Measurements from ENCODE around the gene AKIRIN2. TPM values are rescaled to one million over a fixed set of nuclear protein-coding genes. Genes with fewer than 3 reads are reported as not detected.

AKIRIN2 gene
- total and polyA plus RNA-seq, 4 donors: 11.0 to 18.8 (median 14.4) TPM

DNA sequence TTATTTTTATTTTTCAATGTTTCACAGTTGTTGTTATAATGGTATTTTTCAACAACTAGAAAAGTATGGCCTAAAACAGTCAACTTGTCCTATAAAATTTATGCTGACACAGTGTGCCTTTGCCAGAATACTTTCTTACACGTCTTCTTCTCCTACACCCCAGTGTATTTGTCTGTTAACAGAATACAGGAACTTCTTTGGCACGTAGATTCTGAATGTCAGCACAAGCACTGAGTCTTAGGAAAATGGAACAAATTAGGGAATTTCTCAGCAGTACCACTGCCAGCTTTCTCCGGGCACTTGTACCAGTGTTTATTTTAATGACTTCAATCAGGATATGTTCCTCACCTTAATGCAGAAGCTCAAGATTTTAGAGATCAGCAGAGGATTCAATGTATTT is 26.7 kb upstream of the AKIRIN2 start:
- WGBS: 74% methylated on average over 3 of the region's 3 CpGs
- peaks cover 4 to 13% (median 10%) of the 10 kb centered on the region in 4 donors for H3K4me1 ChIP-seq (ENCODE audit: control insufficient read depth in 4 of 4, insufficient read depth in 4 of 4, low read length in 3 of 4)
- H3K27me3 ChIP-seq (ENCODE audit: control insufficient read depth in 4 of 4, insufficient read depth in 4 of 4, low read length in 3 of 4): no peaks in the 10 kb centered on the region
- H3K9ac ChIP-seq (ENCODE audit: low read depth in 1 of 2, low read length in 2 of 2): no peak overlapping the region
- TF ChIP-seq, protein P1, sequence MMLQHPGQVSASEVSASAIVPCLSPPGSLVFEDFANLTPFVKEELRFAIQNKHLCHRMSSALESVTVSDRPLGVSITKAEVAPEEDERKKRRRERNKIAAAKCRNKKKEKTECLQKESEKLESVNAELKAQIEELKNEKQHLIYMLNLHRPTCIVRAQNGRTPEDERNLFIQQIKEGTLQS (IDR thresholded peaks at IDR 0.05): no peak
- TF ChIP-seq HNF4A (conservative IDR thresholded peaks at IDR 0.05) (no peak), TAF1 (conservative IDR thresholded peaks at IDR 0.05) (no peak), HNF4G (IDR thresholded peaks at IDR 0.05) (no peak), NR2F2 (IDR thresholded peaks at IDR 0.05) (no peak), FOXA2 (IDR thresholded peaks at IDR 0.05) (no peak), EGR1 (IDR thresholded peaks at IDR 0.05; ENCODE audit: low read depth in 2 of 2) (no peak), JUND (IDR thresholded peaks at IDR 0.05) (no peak), SP1 (IDR thresholded peaks at IDR 0.05) (no peak)
- TF ChIP-seq, protein P2, sequence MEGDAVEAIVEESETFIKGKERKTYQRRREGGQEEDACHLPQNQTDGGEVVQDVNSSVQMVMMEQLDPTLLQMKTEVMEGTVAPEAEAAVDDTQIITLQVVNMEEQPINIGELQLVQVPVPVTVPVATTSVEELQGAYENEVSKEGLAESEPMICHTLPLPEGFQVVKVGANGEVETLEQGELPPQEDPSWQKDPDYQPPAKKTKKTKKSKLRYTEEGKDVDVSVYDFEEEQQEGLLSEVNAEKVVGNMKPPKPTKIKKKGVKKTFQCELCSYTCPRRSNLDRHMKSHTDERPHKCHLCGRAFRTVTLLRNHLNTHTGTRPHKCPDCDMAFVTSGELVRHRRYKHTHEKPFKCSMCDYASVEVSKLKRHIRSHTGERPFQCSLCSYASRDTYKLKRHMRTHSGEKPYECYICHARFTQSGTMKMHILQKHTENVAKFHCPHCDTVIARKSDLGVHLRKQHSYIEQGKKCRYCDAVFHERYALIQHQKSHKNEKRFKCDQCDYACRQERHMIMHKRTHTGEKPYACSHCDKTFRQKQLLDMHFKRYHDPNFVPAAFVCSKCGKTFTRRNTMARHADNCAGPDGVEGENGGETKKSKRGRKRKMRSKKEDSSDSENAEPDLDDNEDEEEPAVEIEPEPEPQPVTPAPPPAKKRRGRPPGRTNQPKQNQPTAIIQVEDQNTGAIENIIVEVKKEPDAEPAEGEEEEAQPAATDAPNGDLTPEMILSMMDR (IDR thresholded peaks at IDR 0.05; ENCODE audit: low read depth, low read length, missing input control): no peak
- no peak for DNase-seq (ENCODE audit: low spot score)
- no peak overlapping the region for H3K27ac ChIP-seq (ENCODE audit: low read depth in 1 of 2, low read length in 2 of 2)
- no peak overlapping the region for H3K4me3 ChIP-seq (ENCODE audit: low read depth in 1 of 3, low read length in 3 of 3)
- no peaks in the 10 kb centered on the region for H3K9me3 ChIP-seq (ENCODE audit: control insufficient read depth in 4 of 4, low read length in 3 of 4)
- H3K36me3 ChIP-seq (ENCODE audit: control insufficient read depth in 4 of 4, insufficient read depth in 3 of 4, low read depth in 1 of 4, low read length in 3 of 4): no peaks in the 10 kb centered on the region

DNA sequence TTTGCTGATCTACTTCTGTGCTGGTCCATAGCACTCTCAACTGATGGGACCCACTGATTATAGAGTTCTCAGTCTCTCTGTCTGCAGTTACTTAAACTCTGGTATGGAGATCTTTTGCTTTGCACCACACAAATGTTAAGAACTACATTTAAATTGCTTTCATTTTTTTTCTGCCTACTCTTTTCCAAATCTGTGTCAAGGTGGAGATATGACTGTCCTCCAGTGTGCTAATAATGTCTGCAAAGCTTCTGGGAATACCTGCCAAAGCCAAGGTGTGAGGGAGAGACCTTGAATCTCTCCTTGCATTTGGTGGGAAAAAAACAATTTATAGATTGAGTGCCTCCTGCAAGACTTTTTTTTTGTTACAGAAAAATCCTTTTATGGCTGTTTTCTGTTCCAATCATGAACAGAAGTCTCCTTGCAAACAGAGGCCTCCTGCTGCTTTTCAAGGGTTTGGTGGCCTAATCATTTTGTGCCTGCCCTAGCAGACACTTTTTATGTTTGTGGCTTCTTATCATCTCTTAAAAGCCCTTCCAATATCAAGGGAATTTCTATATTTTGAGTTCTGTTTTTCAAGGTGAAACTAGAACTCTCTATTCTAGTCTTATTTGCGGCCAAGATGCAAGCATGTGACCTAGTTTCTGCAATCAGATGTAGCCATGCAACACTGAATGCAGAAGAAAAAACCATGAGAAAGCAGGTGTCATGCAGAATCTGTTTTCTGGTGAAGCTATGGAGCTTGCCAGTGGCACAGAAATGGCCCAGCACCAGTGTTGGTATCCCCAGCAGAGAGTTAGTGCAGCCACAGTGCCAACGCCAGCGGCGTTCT is 23.2 kb upstream of the AKIRIN2 start:
- Histone ChIP-seq H3K27ac (ENCODE audit: low read depth in 1 of 2, low read length in 2 of 2) (no peak overlapping the region), H3K9ac (ENCODE audit: low read depth in 1 of 2, low read length in 2 of 2) (no peak overlapping the region), H3K4me3 (ENCODE audit: low read depth in 1 of 3, low read length in 3 of 3) (no peak overlapping the region), H3K9me3 (ENCODE audit: control insufficient read depth in 4 of 4, low read length in 3 of 4) (no peaks in the 10 kb centered on the region), H3K36me3 (ENCODE audit: control insufficient read depth in 4 of 4, insufficient read depth in 3 of 4, low read depth in 1 of 4, low read length in 3 of 4) (no peaks in the 10 kb centered on the region), H3K4me1 (ENCODE audit: control insufficient read depth in 4 of 4, insufficient read depth in 4 of 4, low read length in 3 of 4) (peaks cover 3 to 14% (median 8%) of the 10 kb centered on the region in 4 donors), H3K27me3 (ENCODE audit: control insufficient read depth in 4 of 4, insufficient read depth in 4 of 4, low read length in 3 of 4) (no peaks in the 10 kb centered on the region)
- DNase-seq (ENCODE audit: low spot score): no peak
- 90% methylated on average over 4 of the region's 4 CpGs for WGBS
- TF ChIP-seq YY1 (IDR thresholded peaks at IDR 0.05) (no peak), SP1 (IDR thresholded peaks at IDR 0.05) (no peak), GABPA (IDR thresholded peaks at IDR 0.05 in 1 of 2, conservative IDR thresholded peaks at IDR 0.05 in 1 of 2) (no peak)
- TF ChIP-seq, protein P3, sequence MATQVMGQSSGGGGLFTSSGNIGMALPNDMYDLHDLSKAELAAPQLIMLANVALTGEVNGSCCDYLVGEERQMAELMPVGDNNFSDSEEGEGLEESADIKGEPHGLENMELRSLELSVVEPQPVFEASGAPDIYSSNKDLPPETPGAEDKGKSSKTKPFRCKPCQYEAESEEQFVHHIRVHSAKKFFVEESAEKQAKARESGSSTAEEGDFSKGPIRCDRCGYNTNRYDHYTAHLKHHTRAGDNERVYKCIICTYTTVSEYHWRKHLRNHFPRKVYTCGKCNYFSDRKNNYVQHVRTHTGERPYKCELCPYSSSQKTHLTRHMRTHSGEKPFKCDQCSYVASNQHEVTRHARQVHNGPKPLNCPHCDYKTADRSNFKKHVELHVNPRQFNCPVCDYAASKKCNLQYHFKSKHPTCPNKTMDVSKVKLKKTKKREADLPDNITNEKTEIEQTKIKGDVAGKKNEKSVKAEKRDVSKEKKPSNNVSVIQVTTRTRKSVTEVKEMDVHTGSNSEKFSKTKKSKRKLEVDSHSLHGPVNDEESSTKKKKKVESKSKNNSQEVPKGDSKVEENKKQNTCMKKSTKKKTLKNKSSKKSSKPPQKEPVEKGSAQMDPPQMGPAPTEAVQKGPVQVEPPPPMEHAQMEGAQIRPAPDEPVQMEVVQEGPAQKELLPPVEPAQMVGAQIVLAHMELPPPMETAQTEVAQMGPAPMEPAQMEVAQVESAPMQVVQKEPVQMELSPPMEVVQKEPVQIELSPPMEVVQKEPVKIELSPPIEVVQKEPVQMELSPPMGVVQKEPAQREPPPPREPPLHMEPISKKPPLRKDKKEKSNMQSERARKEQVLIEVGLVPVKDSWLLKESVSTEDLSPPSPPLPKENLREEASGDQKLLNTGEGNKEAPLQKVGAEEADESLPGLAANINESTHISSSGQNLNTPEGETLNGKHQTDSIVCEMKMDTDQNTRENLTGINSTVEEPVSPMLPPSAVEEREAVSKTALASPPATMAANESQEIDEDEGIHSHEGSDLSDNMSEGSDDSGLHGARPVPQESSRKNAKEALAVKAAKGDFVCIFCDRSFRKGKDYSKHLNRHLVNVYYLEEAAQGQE (IDR thresholded peaks at IDR 0.05): no peak
